Neuronal stem cell (in vitro differentiated cells): ENCODE data around the gene NDUFB8.

Experiments
- DNase-seq: peaks from one replicate; pipeline ENCODE4 v3.0.0-alpha.2; 2013; ENCODE audit warnings: low spot score
- H2AFZ ChIP-seq: one replicate; pipeline ENCODE4 v1.6.1; 2013; ENCODE audit warnings: mild to moderate bottlenecking, low read length, inconsistent platforms
- H2AK5ac ChIP-seq: 2 replicates; pipeline ENCODE4 v1.6.1; 2013; ENCODE audit warnings: low read depth, mild to moderate bottlenecking, inconsistent platforms, low read length, moderate library complexity, mixed read lengths
- H2BK120ac ChIP-seq: 2 replicates; pipeline ENCODE4 v1.6.1; 2013; ENCODE audit warnings: low read depth, mild to moderate bottlenecking, inconsistent platforms, low read length, moderate library complexity, mixed read lengths
- H2BK12ac ChIP-seq: one replicate; pipeline ENCODE4 v1.6.1; 2013; ENCODE audit warnings: low read length, inconsistent platforms
- H2BK15ac ChIP-seq: 2 replicates; pipeline ENCODE4 v1.6.1; 2013; ENCODE audit warnings: mild to moderate bottlenecking, low read length, inconsistent platforms, mixed read lengths
- H2BK5ac ChIP-seq: one replicate; pipeline ENCODE4 v1.6.1; 2013; ENCODE audit warnings: inconsistent platforms, mild to moderate bottlenecking, low read length, moderate library complexity
- H3K14ac ChIP-seq: one replicate; pipeline ENCODE4 v1.6.1; 2013; ENCODE audit warnings: low read length, inconsistent platforms
- H3K18ac ChIP-seq: 2 replicates; pipeline ENCODE4 v1.6.1; 2013; ENCODE audit warnings: low read length, inconsistent platforms
- H3K23ac ChIP-seq: 2 replicates; pipeline ENCODE4 v1.6.1; 2013; ENCODE audit warnings: low read depth, mild to moderate bottlenecking, mixed read lengths, low read length, inconsistent platforms; ENCODE audit not compliant: poor library complexity
- H3K27ac ChIP-seq: replicated peaks from 3 replicates; pipeline ENCODE4 v1.5.1; 2013; ENCODE audit warnings: low read length, inconsistent platforms
- H3K27me3 ChIP-seq, 3 experiments: 2 replicates each; pipeline ENCODE4 v1.6.1; 2013; ENCODE audit warnings: low read length in 3 of 3, mild to moderate bottlenecking in 2 of 3, inconsistent platforms in 1 of 3, low read depth in 1 of 3, mixed read lengths in 1 of 3, moderate library complexity in 1 of 3; ENCODE audit not compliant: control insufficient read depth in 3 of 3, insufficient read depth in 3 of 3
- H3K36me3 ChIP-seq, 2 donors: replicated peaks in 1 of 2; 2 replicates each; pipeline ENCODE4 v1.6.1; 2013; ENCODE audit warnings: low read length in 2 of 2; ENCODE audit not compliant: control insufficient read depth in 2 of 2, insufficient read depth in 2 of 2
- H3K4ac ChIP-seq: 2 replicates; pipeline ENCODE4 v1.6.1; 2013; ENCODE audit warnings: inconsistent platforms, mild to moderate bottlenecking, low read length, moderate library complexity
- H3K4me1 ChIP-seq, 2 donors: 1 replicate in 1 of 2; 2 replicates in 1 of 2; pipeline ENCODE4 v1.6.1; 2013; ENCODE audit warnings: low read length in 2 of 2, low read depth in 1 of 2; ENCODE audit not compliant: control insufficient read depth in 2 of 2, insufficient read depth in 1 of 2
- H3K4me2 ChIP-seq: one replicate; pipeline ENCODE4 v1.6.1; 2013; ENCODE audit warnings: mild to moderate bottlenecking, low read length, inconsistent platforms; ENCODE audit not compliant: insufficient read depth, poor library complexity, severe bottlenecking
- H3K4me3 ChIP-seq, 2 donors: 2 replicates each; pipeline ENCODE4 v1.5.1; 2013; ENCODE audit warnings: low read length in 2 of 2, mild to moderate bottlenecking in 2 of 2, inconsistent platforms in 1 of 2, moderate library complexity in 1 of 2
- H3K79me1 ChIP-seq: one replicate; pipeline ENCODE4 v1.6.1; 2013; ENCODE audit warnings: low read depth, mild to moderate bottlenecking, inconsistent platforms, low read length, moderate library complexity
- H3K9ac ChIP-seq: one replicate; pipeline ENCODE4 v1.6.1; 2013; ENCODE audit warnings: mild to moderate bottlenecking, low read depth, low read length, inconsistent platforms; ENCODE audit not compliant: poor library complexity
- H3K9me3 ChIP-seq, 2 donors: replicated peaks in 1 of 2; 2 replicates each; pipeline versions ENCODE3 to v1.6.1; 2013; ENCODE audit warnings: low read length in 2 of 2, mild to moderate bottlenecking in 2 of 2, inconsistent platforms in 1 of 2, low read depth in 1 of 2, mixed read lengths in 1 of 2, moderate library complexity in 1 of 2; ENCODE audit not compliant: control insufficient read depth in 2 of 2, insufficient read depth in 1 of 2
- H4K8ac ChIP-seq: one replicate; pipeline ENCODE4 v1.6.1; 2013; ENCODE audit warnings: low read depth, mild to moderate bottlenecking, inconsistent platforms, low read length, moderate library complexity
- H4K91ac ChIP-seq: one replicate; pipeline ENCODE4 v1.6.1; 2013; ENCODE audit warnings: low read length, low read depth, mild to moderate bottlenecking, inconsistent platforms; ENCODE audit not compliant: poor library complexity
- WGBS, 2 donors: extraction: QIAGEN DNeasy Blood & Tissue Kit; methylation state at CpG; one replicate each; pipeline ENCODE4 v1.1.7; 2013; ENCODE audit warnings: missing lambda C conversion rate in 2 of 2, mixed read lengths in 1 of 2; ENCODE audit not compliant: insufficient read length in 2 of 2, insufficient replicate concordance in 1 of 2; ENCODE audit errors: extremely low coverage in 2 of 2; 5-methylcytosine and 5-hydroxymethylcytosine counted together

The NDUFB8 gene

GRCh38 chr10:100571084-100571856, 41.6 kb upstream of the NDUFB8 start:
- no peak overlapping the region for H3K27ac ChIP-seq

DNA sequence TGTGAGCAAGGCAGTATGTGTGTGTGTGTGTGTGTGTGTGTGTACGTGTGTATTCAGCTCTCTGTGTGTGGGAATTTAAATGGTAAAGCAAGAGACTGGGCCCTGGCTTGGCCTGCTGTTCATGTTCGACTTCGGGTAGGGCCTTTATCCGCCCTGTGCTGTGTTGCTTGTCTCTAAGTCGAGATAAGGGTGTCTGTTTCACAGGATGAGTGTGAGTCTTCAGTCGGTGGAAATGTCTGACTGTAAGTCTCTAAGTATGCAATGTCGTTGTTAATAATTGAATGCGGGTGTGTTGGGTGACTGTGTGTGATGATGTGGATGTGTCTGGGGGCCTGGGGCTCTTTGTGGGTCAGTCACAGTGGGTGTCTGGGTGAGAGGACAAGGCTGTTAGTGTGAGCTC, 40.8 kb upstream of the NDUFB8 start:
- no peak overlapping the region for H2BK120ac ChIP-seq
- no peak overlapping the region for H2BK5ac ChIP-seq
- H3K14ac ChIP-seq, result no peak overlapping the region
- H3K27me3 ChIP-seq, result peaks cover 0 to 28% (median 11%) of the 10 kb centered on the region in 3 experiments
- H3K9ac ChIP-seq, result no peak overlapping the region
- no peak overlapping the region for H4K91ac ChIP-seq
- no peaks in the 10 kb centered on the region for H3K79me1 ChIP-seq
- no peak overlapping the region for H3K4ac ChIP-seq
- H3K27ac ChIP-seq, result no peak overlapping the region
- no peaks in the 10 kb centered on the region for H3K9me3 ChIP-seq
- H2BK12ac ChIP-seq, result no peak overlapping the region
- peak overlapping the region; percentile 47 to 77 for H3K4me3 ChIP-seq
- H4K8ac ChIP-seq, result peak overlapping the region; percentile 19
- DNase-seq, result no peak
- no peak overlapping the region for H3K23ac ChIP-seq
- H2AK5ac ChIP-seq, result no peak overlapping the region
- H3K4me1 ChIP-seq, result peaks cover 9 to 13% of the 10 kb centered on the region in 2 donors
- H3K4me2 ChIP-seq, result no peak overlapping the region
- no peak overlapping the region for H3K18ac ChIP-seq
- WGBS, 2 donors, result no CpG with 5 or more reads among the region's 8 CpGs
- no peaks in the 10 kb centered on the region for H3K36me3 ChIP-seq
- H2BK15ac ChIP-seq, result no peak overlapping the region
- H2AFZ ChIP-seq, result peak overlapping the region; percentile 80

More at GRCh38 chr10:100571084-100571856, 41.6 kb upstream of the NDUFB8 start:
- Histone ChIP-seq H3K4me3 (no peak overlapping the region), H3K9me3 (no peaks in the 10 kb centered on the region), H2BK120ac (no peak overlapping the region), H2BK12ac (no peak overlapping the region), H3K4ac (no peak overlapping the region), H2BK15ac (no peak overlapping the region), H3K4me2 (no peak overlapping the region), H2BK5ac (no peak overlapping the region), H3K4me1 (peaks cover 9 to 13% of the 10 kb centered on the region in 2 donors), H3K18ac (no peak overlapping the region), H3K27me3 (peaks cover 0 to 35% (median 11%) of the 10 kb centered on the region in 3 experiments), H3K23ac (peak overlapping the region; percentile 80), H2AFZ (peak overlapping the region; percentile 7), H3K79me1 (no peaks in the 10 kb centered on the region), H3K9ac (no peak overlapping the region), H3K14ac (no peak overlapping the region), H2AK5ac (no peak overlapping the region), H3K36me3 (no peaks in the 10 kb centered on the region), H4K8ac (no peak overlapping the region), H4K91ac (no peak overlapping the region)
- no peak for DNase-seq
- WGBS, 2 donors, result no CpG with 5 or more reads among the region's 24 CpGs

DNA sequence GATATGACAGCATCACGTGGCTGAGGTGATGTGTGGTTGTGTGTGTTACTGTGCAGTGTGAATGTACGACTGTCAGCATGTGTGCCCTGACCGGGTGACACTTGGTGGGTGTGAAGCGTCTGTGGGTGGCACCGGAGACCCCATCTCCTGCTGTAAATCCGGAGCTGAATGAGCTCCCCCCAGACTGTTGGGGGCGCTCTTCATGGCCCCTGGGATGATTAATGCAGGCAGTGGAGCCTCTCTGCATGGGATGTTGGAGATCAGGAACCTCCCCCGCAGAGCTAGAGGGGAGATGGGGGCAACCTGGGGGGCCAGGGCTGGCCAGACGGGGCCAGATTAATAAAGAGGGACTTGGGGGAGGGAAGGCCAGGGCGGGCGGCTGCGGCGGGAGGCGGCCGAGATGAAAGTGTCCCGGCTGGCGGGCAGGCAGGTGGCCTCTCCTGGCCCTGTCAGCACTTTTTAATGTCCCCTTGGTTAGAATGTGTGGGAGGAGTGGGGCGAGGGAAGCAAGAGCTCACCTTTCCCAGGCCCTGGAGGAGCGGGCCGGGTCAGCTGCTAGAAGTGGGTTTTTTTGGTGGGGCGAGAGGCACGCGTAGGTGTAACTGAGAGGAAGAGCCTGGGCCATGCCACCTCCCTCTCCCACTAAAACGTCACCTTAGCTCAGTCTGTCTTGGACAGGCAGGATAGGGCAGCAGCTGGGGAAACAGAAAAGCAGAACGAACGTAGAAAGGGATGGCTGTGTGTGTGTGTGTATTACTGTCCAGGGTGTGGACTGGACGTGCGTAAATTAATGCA, 40.2 kb upstream of the NDUFB8 start:
- no CpG with 5 or more reads among the region's 28 CpGs for WGBS, 2 donors

DNA sequence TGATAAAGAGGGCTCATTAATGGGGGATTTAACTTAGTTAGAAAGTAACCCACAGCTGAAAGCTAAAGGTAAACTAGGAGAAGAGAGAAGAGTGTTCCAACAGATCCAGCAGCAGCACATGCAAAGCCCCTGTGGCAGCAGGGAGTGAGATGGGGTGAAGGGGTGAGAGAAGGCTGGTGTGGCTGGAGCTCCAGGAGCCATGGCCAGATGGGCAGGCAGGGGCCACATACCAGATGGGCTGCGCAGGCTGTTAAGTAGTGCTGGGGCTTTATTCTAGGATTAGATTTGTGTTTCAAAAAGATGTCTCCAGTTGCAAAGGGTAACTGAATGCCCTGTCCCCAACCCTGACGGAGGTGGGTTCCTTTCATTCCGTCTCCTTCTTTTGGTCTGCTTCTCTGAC, 39.2 kb upstream of the NDUFB8 start:
- no peak overlapping the region for H4K8ac ChIP-seq
- no peak overlapping the region for H2AFZ ChIP-seq
- no peak for DNase-seq
- H3K27ac ChIP-seq, result no peak overlapping the region
- no peak overlapping the region for H2BK12ac ChIP-seq
- H2AK5ac ChIP-seq, result no peak overlapping the region
- no peak overlapping the region for H2BK15ac ChIP-seq
- H3K4me1 ChIP-seq, result peaks cover 9 to 13% of the 10 kb centered on the region in 2 donors
- H3K4me3 ChIP-seq, result no peak overlapping the region
- no peak overlapping the region for H3K9ac ChIP-seq
- no peak overlapping the region for H3K14ac ChIP-seq
- no peak overlapping the region for H3K4ac ChIP-seq
- H2BK5ac ChIP-seq, result no peak overlapping the region
- WGBS, 2 donors, result no CpG with 5 or more reads among the region's 3 CpGs
- H2BK120ac ChIP-seq, result no peak overlapping the region
- H3K4me2 ChIP-seq, result no peak overlapping the region
- H3K23ac ChIP-seq, result no peak overlapping the region
- no peaks in the 10 kb centered on the region for H3K36me3 ChIP-seq
- H3K9me3 ChIP-seq, result no peaks in the 10 kb centered on the region
- H3K27me3 ChIP-seq, result peaks cover 0 to 18% (median 11%) of the 10 kb centered on the region in 3 experiments
- no peak overlapping the region for H3K18ac ChIP-seq
- no peaks in the 10 kb centered on the region for H3K79me1 ChIP-seq
- H4K91ac ChIP-seq, result no peak overlapping the region

More for the DNA sequence above, 40.2 kb upstream of the NDUFB8 start:
- Histone ChIP-seq H3K79me1 (no peaks in the 10 kb centered on the region), H3K18ac (peak overlapping the region; percentile 73), H3K27ac (no peak overlapping the region), H3K9me3 (no peaks in the 10 kb centered on the region), H4K91ac (no peak overlapping the region), H2BK5ac (no peak overlapping the region), H3K4me2 (peak overlapping the region; percentile 67), H3K4me1 (peaks cover 9 to 13% of the 10 kb centered on the region in 2 donors), H2BK12ac (no peak overlapping the region), H3K4ac (no peak overlapping the region), H2BK120ac (no peak overlapping the region), H3K4me3 (peak overlapping the region; percentile 47 to 77), H4K8ac (peak overlapping the region; percentile 19), H3K36me3 (no peaks in the 10 kb centered on the region), H3K27me3 (peaks cover 0 to 26% (median 14%) of the 10 kb centered on the region in 3 experiments), H2AFZ (peak overlapping the region; percentile 80), H2AK5ac (no peak overlapping the region), H3K14ac (no peak overlapping the region), H3K23ac (peak overlapping the region; percentile 8), H2BK15ac (no peak overlapping the region), H3K9ac (no peak overlapping the region)
- peak; percentile 30 for DNase-seq
